ENCODE measurements around the gene NOBOX.
"Not testable (repeated sequence)": the region's sequence is repeated elsewhere in the genome, so short reads cannot be mapped to it uniquely, and the experiment has no call there.

NOBOX gene

GRCh38 chr7:144403649-144404061 is at the start of gene NOBOX:
NOBOX (minus strand) TSS chr7:144403693.
- no peak for DNase-seq (ENCODE audit: low read depth, low spot score)

GRCh38 chr7:144452064-144452463 is 48.6 kb upstream of the NOBOX start:
- DNase-seq (ENCODE audit: low read depth, low spot score), result no peak

- no peak for DNase-seq (ENCODE audit: low read depth, low spot score)
These were observed 42.1 kb upstream of the NOBOX start for GRCh38 chr7:144445590-144445989.

GRCh38 chr7:144439717-144440205 is 36.3 kb upstream of the NOBOX start:
- no peak for DNase-seq (ENCODE audit: low read depth, low spot score)

- DNase-seq (ENCODE audit: low read depth, low spot score), result no peak
These were observed 35.3 kb upstream of the NOBOX start for GRCh38 chr7:144438759-144439158.

- DNase-seq (ENCODE audit: low read depth, low spot score), result no peak
These were observed 34.1 kb upstream of the NOBOX start for GRCh38 chr7:144437370-144438191.

- DNase-seq (ENCODE audit: low read depth, low spot score), result no peak
These were observed 33.0 kb upstream of the NOBOX start for GRCh38 chr7:144436500-144436899.

- DNase-seq (ENCODE audit: low read depth, low spot score), result no peak
These were observed 24.9 kb upstream of the NOBOX start for GRCh38 chr7:144428431-144428830.

GRCh38 chr7:144427539-144427938 is 24.0 kb upstream of the NOBOX start:
- not testable (repeated sequence) for DNase-seq (ENCODE audit: low read depth, low spot score)

GRCh38 chr7:144418931-144419330 is 15.4 kb upstream of the NOBOX start:
- not testable (repeated sequence) for DNase-seq (ENCODE audit: low read depth, low spot score)

- DNase-seq (ENCODE audit: low read depth, low spot score), result no peak
These were observed 12.8 kb upstream of the NOBOX start for GRCh38 chr7:144416341-144416740.

GRCh38 chr7:144415858-144416257 is 12.4 kb upstream of the NOBOX start:
- no peak for DNase-seq (ENCODE audit: low read depth, low spot score)

- DNase-seq (ENCODE audit: low read depth, low spot score), result no peak
These were observed 11.3 kb upstream of the NOBOX start for GRCh38 chr7:144414815-144415214.

GRCh38 chr7:144410441-144410840 is 6.9 kb upstream of the NOBOX start:
- no peak for DNase-seq (ENCODE audit: low read depth, low spot score)

- DNase-seq (ENCODE audit: low read depth, low spot score), result no peak
These were observed 4.6 kb upstream of the NOBOX start for GRCh38 chr7:144408121-144408520.

GRCh38 chr7:144407266-144407931 is 3.9 kb upstream of the NOBOX start:
- DNase-seq (ENCODE audit: low read depth, low spot score), result no peak

GRCh38 chr7:144404946-144405345 is 1.5 kb upstream of the NOBOX start:
- no peak for DNase-seq (ENCODE audit: low read depth, low spot score)

GRCh38 chr7:144403102-144403501 is 391 bp downstream of the NOBOX start:
- no peak for DNase-seq (ENCODE audit: low read depth, low spot score)

- no peak for DNase-seq (ENCODE audit: low read depth, low spot score)
These were observed 2.0 kb downstream of the NOBOX start for GRCh38 chr7:144401490-144401889.

GRCh38 chr7:144399946-144400345 is 3.5 kb downstream of the NOBOX start:
- DNase-seq (ENCODE audit: low read depth, low spot score), result no peak

GRCh38 chr7:144398911-144399310 is 4.6 kb downstream of the NOBOX start:
- no peak for DNase-seq (ENCODE audit: low read depth, low spot score)

GRCh38 chr7:144398291-144398690 is 5.2 kb downstream of the NOBOX start:
- no peak for DNase-seq (ENCODE audit: low read depth, low spot score)

GRCh38 chr7:144397086-144397485 is 6.4 kb downstream of the NOBOX start:
- DNase-seq (ENCODE audit: low read depth, low spot score), result no peak

Data from activated naive CD8-positive, alpha-beta T cell treated with anti-CD3 and anti-CD28 coated beads, Interleukin-2, amount 50 U/mL, for 16 hours (primary cell).